GM12891 (cell line): ENCODE results near the gene POLR2C.

Source experiments
- PAX5 ChIP-seq: IDR thresholded peaks from 2 replicates; pipeline ENCODE4 v1.6.1; 2011; ENCODE audit warnings: low read length, moderate library complexity, mild to moderate bottlenecking; ENCODE audit not compliant: insufficient read depth, severe bottlenecking
- POLR2A ChIP-seq: IDR thresholded peaks from 2 replicates; pipeline ENCODE4 v1.6.1; 2011; ENCODE audit warnings: low read depth, low read length, control low read depth
- POLR2AphosphoS5 ChIP-seq: IDR thresholded peaks from 2 replicates; pipeline ENCODE4 v1.6.1; 2011; ENCODE audit warnings: low read depth, low read length, control low read depth
- POU2F2 ChIP-seq: IDR thresholded peaks from 2 replicates; pipeline ENCODE4 v1.6.1; 2011; ENCODE audit warnings: low read depth, mild to moderate bottlenecking, control low read depth, low read length, moderate library complexity
- SPI1 ChIP-seq: IDR thresholded peaks from 2 replicates; pipeline ENCODE4 v1.6.1; 2011; ENCODE audit warnings: low read depth, low read length, control low read depth
- TAF1 ChIP-seq: IDR thresholded peaks from 2 replicates; pipeline ENCODE4 v1.6.1; 2011; ENCODE audit warnings: low read depth, low read length, control low read depth

DNA sequence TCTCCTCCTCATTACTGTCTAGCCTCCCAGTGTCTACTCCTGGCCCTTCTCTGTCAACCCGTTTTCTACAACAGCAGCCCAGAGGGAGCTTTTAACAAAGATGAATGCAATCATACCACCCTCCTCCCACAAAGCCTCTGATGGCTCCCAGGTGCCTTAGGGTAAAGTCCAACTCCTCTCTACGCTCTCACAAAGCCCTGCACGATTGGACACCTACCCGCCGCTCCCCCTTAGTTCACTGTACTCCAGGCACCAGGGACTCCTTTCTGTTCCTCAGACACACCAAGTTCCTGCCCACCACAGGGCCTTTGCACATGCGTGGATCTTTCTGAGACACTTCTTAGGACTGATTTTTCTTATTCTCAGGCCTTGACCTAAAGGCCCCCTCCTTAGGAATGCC, 56.4 kb downstream of the POLR2C start:
- TF ChIP-seq POLR2A (no peak), PAX5 (no peak), POLR2AphosphoS5 (no peak), TAF1 (no peak), SPI1 (no peak), POU2F2 (no peak)
